ENCODE data around the gene CACFD1. TPM values are rescaled to one million over a fixed set of nuclear protein-coding genes. Genes with fewer than 3 reads are reported as not detected.

Gene CACFD1
- total and polyA plus RNA-seq, 2 of the 13 experiments (the other 11 are each of a cell fraction or from before 2014, with no cell fraction given), result 13.8 to 14.6 TPM

GRCh38 chr9:133483611-133484010 is 23.8 kb downstream of the CACFD1 start:
- in situ Hi-C loops (cut with HindIII; ENCODE audit: extremely low pct_ligation_motif_present, low pct_unique_long_range_greater_than_20kb) (no loop called here), intact Hi-C loops (cut with micrococcal nuclease; ENCODE audit: unreplicated experiment) (no loop called here)
- ChIA-PET POLR2A (interaction anchor here (0.9 kb wide), 1 partner anchor 23 kb away, joined by 3 read pairs; no protein-coding TSS in a partner anchor), CTCF (ENCODE audit: low intra/inter-chr PET ratio, low total read pairs) (interaction anchor here (0.7 kb wide), 1 partner anchor 88 kb away, joined by 3 read pairs; no protein-coding TSS in a partner anchor)
- no peak overlapping the region for H3K4me2 ChIP-seq (ENCODE audit: low read depth, low read length)
- no peaks in the 10 kb centered on the region for H3K9me3 ChIP-seq (ENCODE audit: low read length)
- 50% methylated on average over 6 of the region's 9 CpGs for WGBS (ENCODE audit: low lambda C conversion rate)
- H3K36me3 ChIP-seq (replicated peaks in 1 of 2; ENCODE audit: control insufficient read depth in 1 of 2, insufficient read depth in 2 of 2, low read length in 2 of 2), result no peaks in the 10 kb centered on the region
- BruUV-seq (replicated peaks), result no TSS peak
- DNase-seq (ENCODE audit: low spot score) (no peak), FAIRE-seq (no peak), ATAC-seq (no peak)
- TF ChIP-seq ZNF768 (CRISPR knock-in tag; IDR thresholded peaks at IDR 0.05) (peak; percentile 46; the same call in 1 of the 2 replicates), ZNF235 (CRISPR knock-in tag; IDR thresholded peaks at IDR 0.05; ENCODE audit: borderline replicate concordance) (no peak)
- no peaks in the 10 kb centered on the region for H3K79me2 ChIP-seq (ENCODE audit: insufficient read depth, low read length)
- H3K27me3 ChIP-seq (ENCODE audit: control insufficient read depth in 1 of 2, insufficient read depth in 2 of 2, low read length in 2 of 2), result peaks cover 4 to 45% of the 10 kb centered on the region in 2 experiments
- no peak overlapping the region for H3K4me3 ChIP-seq (replicated peaks in 1 of 3; ENCODE audit: insufficient read depth in 1 of 3, low read depth in 2 of 3, low read length in 3 of 3)
- H2AFZ ChIP-seq (ENCODE audit: low read length), result no peak overlapping the region
- no peak overlapping the region for H3K27ac ChIP-seq (ENCODE audit: extremely low read length, insufficient read depth, low read length)
- no peak overlapping the region for H3K9ac ChIP-seq (ENCODE audit: insufficient read depth, low read depth, low read length)
- no peaks in the 10 kb centered on the region for H4K20me1 ChIP-seq (ENCODE audit: insufficient read depth, low read length)
- H3K4me1 ChIP-seq (ENCODE audit: insufficient read depth, low read length), result peaks cover 45% of the 10 kb centered on the region

DNA sequence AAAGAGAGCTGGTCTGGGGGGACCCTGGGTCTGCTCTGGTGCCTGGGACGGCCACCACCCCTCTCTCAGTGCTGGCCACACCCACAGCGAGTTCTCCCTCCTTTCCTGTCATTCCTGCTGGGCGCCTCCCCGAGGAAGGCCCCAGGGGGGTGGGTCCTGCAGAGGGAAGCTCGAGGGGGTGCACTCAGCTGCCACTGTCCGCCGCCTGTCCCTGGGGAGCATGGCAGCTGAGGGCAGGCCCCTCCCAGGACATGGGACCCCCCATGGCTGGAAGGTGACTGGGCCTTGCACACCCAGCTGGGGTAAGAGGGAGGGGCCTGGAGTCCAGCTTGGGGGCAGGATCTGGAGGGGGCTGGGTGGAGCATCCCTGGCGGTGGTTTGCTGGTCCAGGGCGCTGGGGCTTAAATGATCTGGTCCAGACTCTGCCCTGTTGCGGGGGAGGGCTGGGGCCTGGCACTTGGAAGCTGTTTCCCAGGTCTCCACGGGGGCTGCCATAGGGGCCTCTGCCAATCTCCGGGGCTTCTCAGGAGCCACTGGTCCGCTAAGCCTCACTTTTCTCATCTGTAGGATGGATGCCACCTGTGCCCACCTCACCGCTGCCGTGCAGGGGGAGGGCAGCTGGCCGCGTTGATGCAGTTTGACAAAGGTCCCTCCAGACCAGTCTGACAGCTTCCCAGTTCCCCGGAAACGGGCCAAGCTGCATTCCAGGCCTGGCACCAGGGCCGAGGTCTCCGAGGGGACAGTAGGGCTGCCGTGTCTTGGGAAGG is 25.1 kb downstream of the CACFD1 start:
- Histone ChIP-seq H3K27me3 (ENCODE audit: control insufficient read depth in 1 of 2, insufficient read depth in 2 of 2, low read length in 2 of 2) (peaks cover 4 to 52% of the 10 kb centered on the region in 2 experiments), H3K27ac (ENCODE audit: extremely low read length, insufficient read depth, low read length) (no peak overlapping the region), H3K4me1 (ENCODE audit: insufficient read depth, low read length) (peaks cover 50% of the 10 kb centered on the region), H3K79me2 (ENCODE audit: insufficient read depth, low read length) (no peaks in the 10 kb centered on the region), H3K9me3 (ENCODE audit: low read length) (no peaks in the 10 kb centered on the region), H3K9ac (ENCODE audit: insufficient read depth, low read depth, low read length) (no peak overlapping the region), H4K20me1 (ENCODE audit: insufficient read depth, low read length) (no peaks in the 10 kb centered on the region), H3K4me3 (replicated peaks in 1 of 3; ENCODE audit: insufficient read depth in 1 of 3, low read depth in 2 of 3, low read length in 3 of 3) (no peak overlapping the region), H2AFZ (ENCODE audit: low read length) (no peak overlapping the region), H3K36me3 (replicated peaks in 1 of 2; ENCODE audit: control insufficient read depth in 1 of 2, insufficient read depth in 2 of 2, low read length in 2 of 2) (no peaks in the 10 kb centered on the region), H3K4me2 (ENCODE audit: low read depth, low read length) (peak overlapping the region; percentile 95; the same call in 1 of the 2 replicates)
- ChIA-PET POLR2A (interaction anchor here (1.0 to 1.6 kb wide), 2 partner anchors 25 to 137 kb away, joined by 3 to 11 read pairs; partner anchors contain the start of genes CACFD1, MED22 and RPL7A), CTCF (ENCODE audit: low intra/inter-chr PET ratio, low total read pairs) (interaction anchor here (1.2 to 2.6 kb wide), 3 partner anchors 78 to 299 kb away, joined by 5 to 39 read pairs (median 13); no protein-coding TSS in a partner anchor)
- DNase-seq (ENCODE audit: low spot score) (no peak), FAIRE-seq (no peak), ATAC-seq (0 out of 3 replicates have a peak, but pooled peaks have one; percentile 4)
- 60% methylated on average over 4 of the region's 22 CpGs for WGBS (ENCODE audit: low lambda C conversion rate)
- in situ Hi-C loops (cut with HindIII; ENCODE audit: extremely low pct_ligation_motif_present, low pct_unique_long_range_greater_than_20kb) (loop anchor here (5.0 kb wide), 3 partner anchors 78 to 298 kb away; partner anchors contain the start of genes SURF1 and SURF2), intact Hi-C loops (cut with micrococcal nuclease; ENCODE audit: unreplicated experiment) (loop anchor here (5.0 kb wide), 1 partner anchor 128 kb away; the partner anchor contains the start of genes SURF1 and SURF2)
- BruUV-seq (replicated peaks), result no TSS peak
- TF ChIP-seq NFE2L2 (IDR thresholded peaks at IDR 0.05; ENCODE audit: low read length), result no peak
- TF ChIP-seq CTCF (CRISPR knock-in tag; IDR thresholded peaks at IDR 0.05), result 0 out of 2 replicates have a peak, but pooled peaks have one; percentile 4
- TF ChIP-seq ZNF260 (CRISPR knock-in tag; IDR thresholded peaks at IDR 0.05; ENCODE audit: borderline replicate concordance, low read depth), result no peak
- no peak for TF ChIP-seq ZMAT3 (CRISPR knock-in tag; conservative IDR thresholded peaks at IDR 0.05)
- TF ChIP-seq, protein P1, sequence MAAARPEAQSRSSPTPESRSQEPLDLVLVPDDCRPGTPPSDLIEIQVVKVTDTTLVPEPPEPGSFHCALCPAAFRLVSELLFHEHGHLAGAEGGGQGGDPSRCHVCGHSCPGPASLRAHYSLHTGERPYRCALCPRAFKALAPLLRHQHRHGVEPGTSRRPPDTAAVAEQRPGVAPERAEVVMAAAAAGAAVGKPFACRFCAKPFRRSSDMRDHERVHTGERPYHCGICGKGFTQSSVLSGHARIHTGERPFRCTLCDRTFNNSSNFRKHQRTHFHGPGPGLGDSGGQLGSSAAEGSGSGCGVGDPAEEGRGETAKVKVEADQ (CRISPR knock-in tag; IDR thresholded peaks at IDR 0.05; ENCODE audit: borderline replicate concordance), result no peak
- TF ChIP-seq HNRNPL (IDR thresholded peaks at IDR 0.05; ENCODE audit: low read depth, low read length), result 0 out of 2 replicates have a peak, but pooled peaks have one; percentile 68
- no peak for TF ChIP-seq CBX1 (IDR thresholded peaks at IDR 0.05; ENCODE audit: low read depth)
- no peak for TF ChIP-seq ZFP37 (CRISPR knock-in tag; IDR thresholded peaks at IDR 0.05; ENCODE audit: borderline replicate concordance)
- TF ChIP-seq ZNF629 (CRISPR knock-in tag; conservative IDR thresholded peaks at IDR 0.05), result 0 out of 2 replicates have a peak, but pooled peaks have one; percentile 12
- no peak for TF ChIP-seq ZNF383 (CRISPR knock-in tag; IDR thresholded peaks at IDR 0.05; ENCODE audit: borderline replicate concordance)
- no peak for TF ChIP-seq ZFP82 (CRISPR knock-in tag; IDR thresholded peaks at IDR 0.05; ENCODE audit: borderline replicate concordance)

All from HepG2 (cell line).